ENCODE measurements around the gene IBA57.

Gene IBA57

GRCh38 chr1:228219245-228219961 is 53.8 kb downstream of the IBA57 start:
- TF ChIP-seq FOXP2 (optimal IDR thresholded peaks at IDR 0.05; ENCODE audit: borderline replicate concordance, extremely low read depth, extremely low read length, insufficient read depth) (no peak), POLR2AphosphoS5 (IDR thresholded peaks at IDR 0.05; ENCODE audit: low read depth, low read length) (no peak), TAF1 (IDR thresholded peaks at IDR 0.05; ENCODE audit: borderline replicate concordance, insufficient read depth, low read length) (no peak), SIN3A (IDR thresholded peaks at IDR 0.05; ENCODE audit: borderline replicate concordance, insufficient read depth, low read length) (no peak)
- TF ChIP-seq, protein P1, sequence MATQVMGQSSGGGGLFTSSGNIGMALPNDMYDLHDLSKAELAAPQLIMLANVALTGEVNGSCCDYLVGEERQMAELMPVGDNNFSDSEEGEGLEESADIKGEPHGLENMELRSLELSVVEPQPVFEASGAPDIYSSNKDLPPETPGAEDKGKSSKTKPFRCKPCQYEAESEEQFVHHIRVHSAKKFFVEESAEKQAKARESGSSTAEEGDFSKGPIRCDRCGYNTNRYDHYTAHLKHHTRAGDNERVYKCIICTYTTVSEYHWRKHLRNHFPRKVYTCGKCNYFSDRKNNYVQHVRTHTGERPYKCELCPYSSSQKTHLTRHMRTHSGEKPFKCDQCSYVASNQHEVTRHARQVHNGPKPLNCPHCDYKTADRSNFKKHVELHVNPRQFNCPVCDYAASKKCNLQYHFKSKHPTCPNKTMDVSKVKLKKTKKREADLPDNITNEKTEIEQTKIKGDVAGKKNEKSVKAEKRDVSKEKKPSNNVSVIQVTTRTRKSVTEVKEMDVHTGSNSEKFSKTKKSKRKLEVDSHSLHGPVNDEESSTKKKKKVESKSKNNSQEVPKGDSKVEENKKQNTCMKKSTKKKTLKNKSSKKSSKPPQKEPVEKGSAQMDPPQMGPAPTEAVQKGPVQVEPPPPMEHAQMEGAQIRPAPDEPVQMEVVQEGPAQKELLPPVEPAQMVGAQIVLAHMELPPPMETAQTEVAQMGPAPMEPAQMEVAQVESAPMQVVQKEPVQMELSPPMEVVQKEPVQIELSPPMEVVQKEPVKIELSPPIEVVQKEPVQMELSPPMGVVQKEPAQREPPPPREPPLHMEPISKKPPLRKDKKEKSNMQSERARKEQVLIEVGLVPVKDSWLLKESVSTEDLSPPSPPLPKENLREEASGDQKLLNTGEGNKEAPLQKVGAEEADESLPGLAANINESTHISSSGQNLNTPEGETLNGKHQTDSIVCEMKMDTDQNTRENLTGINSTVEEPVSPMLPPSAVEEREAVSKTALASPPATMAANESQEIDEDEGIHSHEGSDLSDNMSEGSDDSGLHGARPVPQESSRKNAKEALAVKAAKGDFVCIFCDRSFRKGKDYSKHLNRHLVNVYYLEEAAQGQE (IDR thresholded peaks at IDR 0.05; ENCODE audit: insufficient read depth in 1 of 2, low read depth in 2 of 2, low read length in 2 of 2) = no peak

GRCh38 chr1:228219962-228220780 is 54.6 kb downstream of the IBA57 start:
- TF ChIP-seq POLR2AphosphoS5 (IDR thresholded peaks at IDR 0.05; ENCODE audit: low read depth, low read length) = no peak
- TF ChIP-seq, protein P1 (IDR thresholded peaks at IDR 0.05; ENCODE audit: insufficient read depth in 1 of 2, low read depth in 2 of 2, low read length in 2 of 2) = no peak
- TF ChIP-seq SIN3A (IDR thresholded peaks at IDR 0.05; ENCODE audit: borderline replicate concordance, insufficient read depth, low read length) = no peak
- no peak for TF ChIP-seq FOXP2 (optimal IDR thresholded peaks at IDR 0.05; ENCODE audit: borderline replicate concordance, extremely low read depth, extremely low read length, insufficient read depth)
- TF ChIP-seq TAF1 (IDR thresholded peaks at IDR 0.05; ENCODE audit: borderline replicate concordance, insufficient read depth, low read length) = no peak

GRCh38 chr1:228222548-228222947 is 56.9 kb downstream of the IBA57 start:
- TF ChIP-seq, protein P1 (IDR thresholded peaks at IDR 0.05; ENCODE audit: insufficient read depth in 1 of 2, low read depth in 2 of 2, low read length in 2 of 2) = no peak
- TF ChIP-seq POLR2AphosphoS5 (IDR thresholded peaks at IDR 0.05; ENCODE audit: low read depth, low read length) (no peak), FOXP2 (optimal IDR thresholded peaks at IDR 0.05; ENCODE audit: borderline replicate concordance, extremely low read depth, extremely low read length, insufficient read depth) (no peak), SIN3A (IDR thresholded peaks at IDR 0.05; ENCODE audit: borderline replicate concordance, insufficient read depth, low read length) (no peak), TAF1 (IDR thresholded peaks at IDR 0.05; ENCODE audit: borderline replicate concordance, insufficient read depth, low read length) (no peak)

DNA sequence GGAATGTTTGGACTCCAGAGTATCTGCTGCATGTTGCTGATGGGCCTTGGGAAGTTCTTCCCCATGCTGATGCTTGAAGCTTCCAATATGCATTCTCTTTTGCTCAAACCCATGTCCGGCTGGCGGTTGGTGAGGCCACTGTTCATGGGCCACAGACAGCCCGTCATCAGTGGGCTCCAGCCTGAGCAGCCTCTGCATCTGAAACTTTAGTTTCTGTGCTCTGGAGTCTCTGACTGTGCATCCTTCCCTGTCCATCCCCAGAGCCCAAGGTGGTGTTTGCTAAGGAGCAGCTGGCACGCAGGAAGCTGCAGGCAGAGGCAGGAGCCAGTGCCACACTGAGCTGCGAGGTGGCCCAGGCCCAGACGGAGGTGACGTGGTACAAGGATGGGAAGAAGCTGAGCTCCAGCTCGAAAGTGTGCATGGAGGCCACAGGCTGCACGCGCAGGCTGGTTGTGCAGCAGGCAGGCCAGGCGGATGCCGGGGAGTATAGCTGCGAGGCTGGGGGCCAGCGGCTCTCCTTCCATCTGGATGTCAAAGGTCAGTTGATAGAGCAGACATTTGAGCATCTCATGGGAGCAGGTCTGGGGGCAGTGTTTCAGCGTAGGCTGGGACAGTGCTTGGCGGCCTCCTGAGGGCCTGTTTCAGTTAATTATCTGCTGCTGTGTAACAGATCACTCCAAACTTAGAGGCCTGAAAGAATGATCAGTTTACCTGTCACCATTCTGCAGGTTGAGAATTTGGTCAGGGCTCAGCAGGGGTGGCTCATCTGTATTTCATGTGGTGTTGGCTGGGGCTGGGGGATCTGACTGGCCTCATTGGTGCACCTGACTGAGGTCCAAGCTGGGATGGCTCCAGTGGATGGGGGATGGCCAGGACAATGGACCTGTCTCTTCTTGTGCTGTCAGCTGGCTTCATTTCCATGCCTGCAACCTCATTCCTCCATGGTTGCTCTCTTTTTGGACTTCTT is 58.9 kb downstream of the IBA57 start:
- no peak for TF ChIP-seq POLR2AphosphoS5 (IDR thresholded peaks at IDR 0.05; ENCODE audit: low read depth, low read length)
- TF ChIP-seq, protein P1 (IDR thresholded peaks at IDR 0.05; ENCODE audit: insufficient read depth in 1 of 2, low read depth in 2 of 2, low read length in 2 of 2) = no peak
- TF ChIP-seq FOXP2 (optimal IDR thresholded peaks at IDR 0.05; ENCODE audit: borderline replicate concordance, extremely low read depth, extremely low read length, insufficient read depth) = no peak

Measured in PFSK-1 (cell line).